Panc1 (cell line): ENCODE results near the gene ABO. TPM values are rescaled to one million over a fixed set of nuclear protein-coding genes. Genes with fewer than 3 reads are reported as not detected.
"Not testable (repeated sequence)": the region's sequence is repeated elsewhere in the genome, so short reads cannot be mapped to it uniquely, and the experiment has no call there.

Experiments
- ATAC-seq: fragments of 200-7000 bp; cut with Tn5 transposase; 2 replicates; pipeline ENCODE4 v1.9.1; 2020; ENCODE audit warnings: mild to moderate bottlenecking, moderate library complexity
- BruUV-seq: library from RNA; stranded (reverse); fragments of 400-500 nt; replicated peaks from 2 replicates; lab custom pipeline; 2021; lab: Mats Ljungman, UMichigan
- CTCF ChIA-PET: fragments of 300-600 bp; sonication (Branson Sonifier 250); formaldehyde crosslinking; loops from one replicate; lab custom pipeline; 2022; ENCODE audit warnings: antibody characterized with exemption; lab: Charles Lee
- POLR2A ChIA-PET: fragments of 300-600 bp; sonication (Branson Sonifier 250); formaldehyde crosslinking; loops from one replicate; lab custom pipeline; 2022; ENCODE audit warnings: antibody characterized with exemption; lab: Charles Lee
- DNase-seq: peaks from one replicate; pipeline ENCODE4 v3.0.0-alpha.2; 2010; ENCODE audit warnings: low read depth, low spot score
- H3K27ac ChIP-seq: 2 replicates; pipeline ENCODE4 v1.5.1; 2011; ENCODE audit warnings: mild to moderate bottlenecking, low read length, inconsistent platforms
- H3K27me3 ChIP-seq: fragments of 200-500 bp; sonication (Bioruptor generic); 2 replicates; pipeline ENCODE4 v1.6.0; 2014; ENCODE audit warnings: low read length, inconsistent platforms; ENCODE audit not compliant: control insufficient read depth, insufficient read depth
- H3K36me3 ChIP-seq: fragments of 200-500 bp; sonication (Bioruptor generic); 2 replicates; pipeline ENCODE4 v1.5.1; 2014; ENCODE audit warnings: inconsistent platforms, mild to moderate bottlenecking, low read length, moderate library complexity; ENCODE audit not compliant: control insufficient read depth, insufficient read depth
- H3K4me1 ChIP-seq: 2 replicates; pipeline ENCODE4 v1.5.1; 2011; ENCODE audit warnings: inconsistent platforms, mild to moderate bottlenecking, low read length, moderate library complexity; ENCODE audit not compliant: control insufficient read depth, insufficient read depth
- H3K4me3 ChIP-seq, 2 experiments: 2 replicates each; pipeline ENCODE4 v1.5.1; 2011 to 2012; ENCODE audit warnings: low read depth in 2 of 2, low read length in 2 of 2, mild to moderate bottlenecking in 2 of 2, inconsistent platforms in 1 of 2, moderate library complexity in 1 of 2
- H3K9me3 ChIP-seq: fragments of 200-500 bp; sonication (Bioruptor generic); 2 replicates; pipeline ENCODE4 v1.5.1; 2014; ENCODE audit warnings: low read depth, mild to moderate bottlenecking, inconsistent platforms, low read length, moderate library complexity; ENCODE audit not compliant: control insufficient read depth, insufficient read depth
- CTCF ChIP-seq: fragments of 450-650 bp; IDR thresholded peaks from 2 replicates; pipeline ENCODE4 v1.5.1; 2017; ENCODE audit warnings: mild to moderate bottlenecking
- POLR2AphosphoS5 ChIP-seq: IDR thresholded peaks from 2 replicates; pipeline ENCODE4 v1.6.1; 2012; ENCODE audit warnings: mild to moderate bottlenecking, low read depth, low read length, moderate library complexity
- SIN3A ChIP-seq: IDR thresholded peaks from 2 replicates; pipeline ENCODE4 v1.6.1; 2012; ENCODE audit warnings: low read depth, mild to moderate bottlenecking, low read length, moderate library complexity, borderline replicate concordance; ENCODE audit not compliant: insufficient read depth
- TCF7L2 ChIP-seq: IDR thresholded peaks from 2 replicates; pipeline ENCODE4 v1.6.1; 2011; ENCODE audit warnings: mild to moderate bottlenecking, low read depth, low read length, inconsistent platforms
- in situ Hi-C: cut with HindIII; loops from 2 replicates; pipeline ENCODE4 v1.10.0; 2016; ENCODE audit warnings: low sequenced_read_pairs, low pct_unique_long_range_greater_than_20kb
- intact Hi-C: fragments of 100-400 bp; cut with micrococcal nuclease; formaldehyde crosslinking; loops from one replicate; pipeline ENCODE4 v1.10.0; 2022; ENCODE audit not compliant: unreplicated experiment
- total RNA-seq: library from RNA; stranded (reverse); gene quantifications from one replicate; pipeline ENCODE4 v1.2.1, GENCODE V29; 2021; ENCODE audit not compliant: unreplicated experiment
- TF ChIP-seq, protein P1 (sequence below), 2 experiments: IDR thresholded peaks; 2 replicates each; pipeline ENCODE4 v1.6.1; 2011 to 2012; ENCODE audit warnings: low read depth in 2 of 2, control low read depth in 1 of 2, low read length in 1 of 2, mild to moderate bottlenecking in 1 of 2, moderate library complexity in 1 of 2; ENCODE audit not compliant: insufficient read depth in 1 of 2

ABO gene
- total RNA-seq, 1 experiment from 2014 or later, result 0.10 TPM

GRCh38 chr9:133230093-133230492 lies 44.9 kb downstream of the ABO start:
- Histone ChIP-seq H3K9me3 (no peaks in the 10 kb centered on the region), H3K27me3 (no peaks in the 10 kb centered on the region), H3K36me3 (no peaks in the 10 kb centered on the region), H3K4me1 (no peaks in the 10 kb centered on the region), H3K27ac (no peak overlapping the region), H3K4me3 (no peak overlapping the region)
- intact Hi-C loops, result no loop called here
- ATAC-seq (no peak), DNase-seq (no peak)
- ChIA-PET POLR2A (no interaction called here), CTCF (interaction anchor here (0.7 kb wide), 1 partner anchor 42 kb away, joined by 3 read pairs; no protein-coding TSS in a partner anchor)
- no TSS peak for BruUV-seq
- in situ Hi-C loops, result no loop called here
- TF ChIP-seq POLR2AphosphoS5 (no peak), TCF7L2 (no peak), SIN3A (no peak), CTCF (no peak)
- TF ChIP-seq, protein P1, sequence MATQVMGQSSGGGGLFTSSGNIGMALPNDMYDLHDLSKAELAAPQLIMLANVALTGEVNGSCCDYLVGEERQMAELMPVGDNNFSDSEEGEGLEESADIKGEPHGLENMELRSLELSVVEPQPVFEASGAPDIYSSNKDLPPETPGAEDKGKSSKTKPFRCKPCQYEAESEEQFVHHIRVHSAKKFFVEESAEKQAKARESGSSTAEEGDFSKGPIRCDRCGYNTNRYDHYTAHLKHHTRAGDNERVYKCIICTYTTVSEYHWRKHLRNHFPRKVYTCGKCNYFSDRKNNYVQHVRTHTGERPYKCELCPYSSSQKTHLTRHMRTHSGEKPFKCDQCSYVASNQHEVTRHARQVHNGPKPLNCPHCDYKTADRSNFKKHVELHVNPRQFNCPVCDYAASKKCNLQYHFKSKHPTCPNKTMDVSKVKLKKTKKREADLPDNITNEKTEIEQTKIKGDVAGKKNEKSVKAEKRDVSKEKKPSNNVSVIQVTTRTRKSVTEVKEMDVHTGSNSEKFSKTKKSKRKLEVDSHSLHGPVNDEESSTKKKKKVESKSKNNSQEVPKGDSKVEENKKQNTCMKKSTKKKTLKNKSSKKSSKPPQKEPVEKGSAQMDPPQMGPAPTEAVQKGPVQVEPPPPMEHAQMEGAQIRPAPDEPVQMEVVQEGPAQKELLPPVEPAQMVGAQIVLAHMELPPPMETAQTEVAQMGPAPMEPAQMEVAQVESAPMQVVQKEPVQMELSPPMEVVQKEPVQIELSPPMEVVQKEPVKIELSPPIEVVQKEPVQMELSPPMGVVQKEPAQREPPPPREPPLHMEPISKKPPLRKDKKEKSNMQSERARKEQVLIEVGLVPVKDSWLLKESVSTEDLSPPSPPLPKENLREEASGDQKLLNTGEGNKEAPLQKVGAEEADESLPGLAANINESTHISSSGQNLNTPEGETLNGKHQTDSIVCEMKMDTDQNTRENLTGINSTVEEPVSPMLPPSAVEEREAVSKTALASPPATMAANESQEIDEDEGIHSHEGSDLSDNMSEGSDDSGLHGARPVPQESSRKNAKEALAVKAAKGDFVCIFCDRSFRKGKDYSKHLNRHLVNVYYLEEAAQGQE (IDR thresholded peaks at IDR 0.05; ENCODE audit: insufficient read depth in 1 of 2, low read depth in 2 of 2, low read length in 1 of 2), result no peak

DNA sequence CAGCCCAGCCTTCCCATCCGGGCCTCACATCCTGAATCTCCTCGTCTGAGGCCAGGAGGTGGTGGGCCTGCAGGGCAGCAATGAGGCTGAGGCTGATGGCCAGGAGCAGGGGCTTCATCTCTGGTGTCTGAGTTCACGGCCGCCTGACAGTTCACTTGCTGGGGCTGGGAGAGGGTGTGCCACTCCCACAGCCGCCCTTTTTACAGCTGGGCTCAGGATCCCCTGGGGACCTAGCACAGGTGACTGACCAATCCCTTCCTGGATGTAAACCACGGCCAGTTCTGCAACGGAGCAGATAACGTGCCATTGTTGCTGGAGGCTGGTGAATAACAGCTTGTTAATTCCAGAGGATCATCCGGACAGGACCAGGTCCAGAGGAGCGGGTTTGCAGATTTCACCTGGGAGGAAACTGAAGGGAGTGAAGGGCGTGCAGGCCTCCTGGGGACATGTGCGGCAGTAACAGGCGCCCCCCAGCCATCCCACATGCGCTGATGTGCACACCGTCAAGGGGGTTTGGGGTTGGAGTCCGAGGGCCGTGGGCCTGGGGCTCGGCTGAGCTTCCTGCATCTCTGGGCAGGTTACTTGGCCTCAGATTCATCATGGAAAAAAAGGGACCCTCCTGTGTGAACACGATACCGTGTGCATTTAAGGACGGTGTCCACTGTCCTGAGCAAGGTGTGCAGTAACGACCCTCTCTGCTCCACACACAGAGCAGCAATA lies 46.4 kb downstream of the ABO start:
- CTCF ChIA-PET, H3K4me3 ChIP-seq, intact Hi-C loops, H3K27me3 ChIP-seq, POLR2A ChIA-PET, H3K9me3 ChIP-seq, DNase-seq, BruUV-seq, in situ Hi-C loops, H3K36me3 ChIP-seq, ATAC-seq, H3K4me1 ChIP-seq, H3K27ac ChIP-seq: not testable (repeated sequence)

DNA sequence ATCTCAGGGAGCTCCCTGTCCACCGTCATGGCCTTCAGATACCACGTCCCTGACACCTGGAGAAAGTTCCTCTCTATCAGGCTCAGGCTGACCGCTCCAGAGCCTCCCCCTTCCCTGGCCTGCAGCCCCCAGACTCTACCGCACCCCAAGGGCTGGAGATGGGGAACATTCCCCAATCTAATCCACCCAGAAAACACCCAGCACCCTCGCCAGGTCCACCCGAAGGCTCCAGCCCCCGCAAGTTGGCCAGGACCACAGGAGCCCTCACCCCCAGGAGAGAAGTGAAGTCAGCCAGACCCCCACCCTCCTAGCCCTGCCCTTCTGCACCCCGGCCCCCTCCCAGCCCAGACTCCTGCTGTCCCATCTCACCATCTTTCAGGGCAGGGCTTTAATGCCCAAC lies 47.0 kb downstream of the ABO start:
- H3K36me3 ChIP-seq, DNase-seq, BruUV-seq, CTCF ChIA-PET, in situ Hi-C loops, ATAC-seq, H3K27me3 ChIP-seq, H3K27ac ChIP-seq, H3K9me3 ChIP-seq, H3K4me1 ChIP-seq, intact Hi-C loops, H3K4me3 ChIP-seq: not testable (repeated sequence)
- POLR2A ChIA-PET, result interaction anchor here (0.6 kb wide), 1 partner anchor 357 kb away, joined by 3 read pairs; no protein-coding TSS in a partner anchor
